HL-60/S4 (cell line): ENCODE measurements around the gene STAMBP.
"Not testable (repeated sequence)": the region's sequence is repeated elsewhere in the genome, so short reads cannot be mapped to it uniquely, and the experiment has no call there.

Experiments
- in situ Hi-C: fragments of 300-500 bp; cut with MboI; formaldehyde crosslinking; loops from 2 replicates; pipeline ENCODE4 v1.14.3; 2022; ENCODE audit warnings: low sequenced_read_pairs

Gene STAMBP

GRCh38 chr2:73903949-73904613 lies 75.3 kb downstream of the STAMBP start:
- in situ Hi-C loops = not testable (repeated sequence)

- in situ Hi-C loops = no loop called here
These were observed 76.2 kb downstream of the STAMBP start for GRCh38 chr2:73904952-73905351.

- in situ Hi-C loops = no loop called here
These were observed 78.2 kb downstream of the STAMBP start for GRCh38 chr2:73906847-73907505.

- in situ Hi-C loops = no loop called here
These were observed 79.2 kb downstream of the STAMBP start for GRCh38 chr2:73907840-73908452.

GRCh38 chr2:73908689-73909652 lies 80.2 kb downstream of the STAMBP start:
- in situ Hi-C loops = no loop called here

- in situ Hi-C loops = no loop called here
These were observed 82.2 kb downstream of the STAMBP start for GRCh38 chr2:73910873-73911547.

GRCh38 chr2:73911548-73912208 lies 82.9 kb downstream of the STAMBP start:
- in situ Hi-C loops = no loop called here

GRCh38 chr2:73913414-73914054 lies 84.8 kb downstream of the STAMBP start:
- in situ Hi-C loops = no loop called here

- in situ Hi-C loops = no loop called here
These were observed 85.9 kb downstream of the STAMBP start for GRCh38 chr2:73914667-73915066.

GRCh38 chr2:73915437-73915993 lies 86.8 kb downstream of the STAMBP start:
- in situ Hi-C loops = no loop called here

GRCh38 chr2:73916666-73917065 lies 87.9 kb downstream of the STAMBP start:
- in situ Hi-C loops = no loop called here

- in situ Hi-C loops = no loop called here
These were observed 88.5 kb downstream of the STAMBP start for GRCh38 chr2:73917296-73917695.

GRCh38 chr2:73917696-73918207 lies 89.0 kb downstream of the STAMBP start:
- in situ Hi-C loops = no loop called here

- in situ Hi-C loops = no loop called here
These were observed 90.1 kb downstream of the STAMBP start for GRCh38 chr2:73918856-73919255.

- in situ Hi-C loops = no loop called here
These were observed 91.0 kb downstream of the STAMBP start for GRCh38 chr2:73919596-73920228.

GRCh38 chr2:73920577-73921545 lies 92.1 kb downstream of the STAMBP start:
- in situ Hi-C loops = no loop called here

GRCh38 chr2:73921581-73921980 lies 92.8 kb downstream of the STAMBP start:
- in situ Hi-C loops = no loop called here
